Measurements from ENCODE around the gene OR2Y1.
"Not testable (repeated sequence)": the region's sequence is repeated elsewhere in the genome, so short reads cannot be mapped to it uniquely, and the experiment has no call there.

OR2Y1 gene

GRCh38 chr5:180736536-180736935 lies 3.3 kb downstream of the OR2Y1 start:
- no peak for DNase-seq

- no peak for DNase-seq
Measured at GRCh38 chr5:180724944-180725343, 14.9 kb downstream of the OR2Y1 start.

- no peak for DNase-seq
Measured at GRCh38 chr5:180723936-180724335, 15.9 kb downstream of the OR2Y1 start.

GRCh38 chr5:180720486-180720885 lies 19.4 kb downstream of the OR2Y1 start:
- DNase-seq: no peak

GRCh38 chr5:180719781-180720180 lies 20.1 kb downstream of the OR2Y1 start:
- no peak for DNase-seq

- peak in 5 of 6 experiments; percentile 9 to 74 (median 52) for DNase-seq
Measured at GRCh38 chr5:180718810-180719453, 20.9 kb downstream of the OR2Y1 start.

GRCh38 chr5:180717989-180718388 lies 21.9 kb downstream of the OR2Y1 start:
- DNase-seq: no peak

GRCh38 chr5:180704362-180704761 lies 35.5 kb downstream of the OR2Y1 start:
- no peak for DNase-seq

GRCh38 chr5:180703912-180704311 lies 35.9 kb downstream of the OR2Y1 start:
- no peak for DNase-seq

GRCh38 chr5:180703371-180703770 lies 36.5 kb downstream of the OR2Y1 start:
- DNase-seq: not testable (repeated sequence)

- not testable (repeated sequence) for DNase-seq
Measured at GRCh38 chr5:180700440-180700839, 39.4 kb downstream of the OR2Y1 start.

GRCh38 chr5:180699042-180699441 lies 40.8 kb downstream of the OR2Y1 start:
- DNase-seq: no peak

GRCh38 chr5:180696116-180696515 lies 43.7 kb downstream of the OR2Y1 start:
- DNase-seq: no peak

GRCh38 chr5:180692429-180692828 lies 47.4 kb downstream of the OR2Y1 start:
- DNase-seq: no peak

- no peak for DNase-seq
Measured at GRCh38 chr5:180691046-180691445, 48.8 kb downstream of the OR2Y1 start.

GRCh38 chr5:180690562-180690961 lies 49.3 kb downstream of the OR2Y1 start:
- DNase-seq: no peak

- peak in 3 of 6 experiments; percentile 37 to 67 (median 49) for DNase-seq
Measured at GRCh38 chr5:180689775-180690174, 50.1 kb downstream of the OR2Y1 start.

Measured in stimulated activated naive CD4-positive, alpha-beta T cell (primary cell).